MM.1S (cell line): ENCODE measurements around the gene HSPB9.

Source experiments
- EZH2 ChIP-seq: fragments of 300-600 bp; sonication (generic); optimal IDR thresholded peaks from 2 replicates; pipeline ENCODE3; 2017; ENCODE audit warnings: low read depth, mild to moderate bottlenecking, antibody characterized with exemption, low read length, mixed read lengths
- TF ChIP-seq, protein P1 (sequence below): fragments of 300-600 bp; sonication (generic); IDR thresholded peaks from 2 replicates; pipeline ENCODE4 v1.5.1; 2016; ENCODE audit warnings: antibody characterized with exemption, low read length, mixed read lengths

DNA sequence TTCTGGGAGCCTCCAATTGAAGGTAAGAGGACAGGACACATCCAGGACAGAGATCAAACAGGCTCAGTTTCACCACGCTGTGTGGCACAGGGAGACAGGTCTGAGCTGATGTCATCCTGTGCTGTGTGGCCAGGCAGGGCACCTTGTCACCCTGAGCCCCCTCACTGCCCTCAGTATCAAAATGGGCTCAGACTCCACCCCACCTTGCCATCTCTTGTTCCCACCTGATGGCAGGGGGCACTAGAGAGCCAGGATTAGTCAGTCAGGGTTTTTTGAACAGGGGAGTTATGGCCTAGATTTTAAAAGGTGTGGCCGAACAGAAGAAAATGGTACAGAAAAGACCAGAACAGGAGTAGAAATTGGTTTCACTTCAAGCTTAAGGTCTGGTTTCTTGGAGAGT, 4.1 kb upstream of the HSPB9 start:
- TF ChIP-seq, protein P1, sequence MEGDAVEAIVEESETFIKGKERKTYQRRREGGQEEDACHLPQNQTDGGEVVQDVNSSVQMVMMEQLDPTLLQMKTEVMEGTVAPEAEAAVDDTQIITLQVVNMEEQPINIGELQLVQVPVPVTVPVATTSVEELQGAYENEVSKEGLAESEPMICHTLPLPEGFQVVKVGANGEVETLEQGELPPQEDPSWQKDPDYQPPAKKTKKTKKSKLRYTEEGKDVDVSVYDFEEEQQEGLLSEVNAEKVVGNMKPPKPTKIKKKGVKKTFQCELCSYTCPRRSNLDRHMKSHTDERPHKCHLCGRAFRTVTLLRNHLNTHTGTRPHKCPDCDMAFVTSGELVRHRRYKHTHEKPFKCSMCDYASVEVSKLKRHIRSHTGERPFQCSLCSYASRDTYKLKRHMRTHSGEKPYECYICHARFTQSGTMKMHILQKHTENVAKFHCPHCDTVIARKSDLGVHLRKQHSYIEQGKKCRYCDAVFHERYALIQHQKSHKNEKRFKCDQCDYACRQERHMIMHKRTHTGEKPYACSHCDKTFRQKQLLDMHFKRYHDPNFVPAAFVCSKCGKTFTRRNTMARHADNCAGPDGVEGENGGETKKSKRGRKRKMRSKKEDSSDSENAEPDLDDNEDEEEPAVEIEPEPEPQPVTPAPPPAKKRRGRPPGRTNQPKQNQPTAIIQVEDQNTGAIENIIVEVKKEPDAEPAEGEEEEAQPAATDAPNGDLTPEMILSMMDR: peak; percentile 53
- no peak for TF ChIP-seq EZH2
